ENCODE measurements around the gene C19orf25. TPM values are rescaled to one million over a fixed set of nuclear protein-coding genes. Genes with fewer than 3 reads are reported as not detected.

The C19orf25 gene
- total and polyA plus RNA-seq, 10 of the 15 experiments (the other 5 are each of a cell fraction or from before 2014, with no cell fraction given): 1.2 to 67.0 (median 25.6) TPM

DNA sequence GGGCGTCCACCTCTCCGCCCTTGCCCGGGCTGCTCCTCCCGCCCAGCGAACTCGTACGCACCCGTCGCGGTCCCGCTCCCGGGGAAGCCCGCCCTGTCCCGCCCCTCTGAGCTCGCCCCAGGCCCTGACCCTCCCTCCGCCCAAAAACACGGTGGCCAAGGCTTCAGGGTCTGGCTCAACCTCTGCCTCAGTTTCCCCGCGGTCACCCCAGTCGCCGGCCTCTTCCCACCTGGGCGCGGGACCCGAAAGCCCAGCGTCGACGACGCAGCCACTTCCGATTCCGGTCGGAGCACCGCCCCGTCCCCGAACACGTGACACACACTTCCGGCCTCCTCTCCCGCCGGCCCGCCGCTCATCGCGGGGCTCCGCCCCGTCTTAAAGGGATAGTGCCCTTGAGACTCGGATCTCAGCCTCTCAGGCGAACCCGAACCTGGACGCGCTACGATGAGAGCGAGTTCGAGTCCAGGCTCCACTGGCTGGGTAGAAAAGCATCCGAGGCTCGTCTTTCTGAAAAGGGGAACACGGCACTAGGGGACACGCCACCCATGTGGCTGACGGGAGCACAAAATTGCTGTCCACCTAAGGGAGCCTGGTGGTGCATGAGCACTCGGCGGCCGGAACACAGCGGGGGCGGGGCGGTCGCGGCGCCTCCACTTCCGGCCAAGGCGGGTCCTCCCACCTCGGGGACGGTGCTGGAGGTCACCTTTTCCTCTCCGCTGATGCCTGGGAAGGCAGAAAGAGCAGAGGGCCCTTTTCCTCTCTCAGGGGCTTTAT lies at the start of gene C19orf25 (continued):
- TF ChIP-seq SRF (IDR thresholded peaks at IDR 0.05; ENCODE audit: low read depth in 2 of 2, low read length in 2 of 2): no peak
- TF ChIP-seq KLF5 (IDR thresholded peaks at IDR 0.05; ENCODE audit: partially characterized antibody): peak; percentile 86
- peak in 1 of 2 experiments; percentile 88; a peak in 3 of 4 replicates for TF ChIP-seq BHLHE40 (IDR thresholded peaks at IDR 0.05; ENCODE audit: borderline replicate concordance in 1 of 2, low read depth in 2 of 2, low read length in 1 of 2)
- no peak for TF ChIP-seq STAT3 (IDR thresholded peaks at IDR 0.05; ENCODE audit: low read depth, low read length)
- peak; percentile 32; the same call in 1 of the 2 replicates for TF ChIP-seq NR2F1 (conservative IDR thresholded peaks at IDR 0.05)
- TF ChIP-seq ZNF274 (IDR thresholded peaks at IDR 0.05; ENCODE audit: insufficient read depth, insufficient read length): no peak
- TF ChIP-seq, protein P1, sequence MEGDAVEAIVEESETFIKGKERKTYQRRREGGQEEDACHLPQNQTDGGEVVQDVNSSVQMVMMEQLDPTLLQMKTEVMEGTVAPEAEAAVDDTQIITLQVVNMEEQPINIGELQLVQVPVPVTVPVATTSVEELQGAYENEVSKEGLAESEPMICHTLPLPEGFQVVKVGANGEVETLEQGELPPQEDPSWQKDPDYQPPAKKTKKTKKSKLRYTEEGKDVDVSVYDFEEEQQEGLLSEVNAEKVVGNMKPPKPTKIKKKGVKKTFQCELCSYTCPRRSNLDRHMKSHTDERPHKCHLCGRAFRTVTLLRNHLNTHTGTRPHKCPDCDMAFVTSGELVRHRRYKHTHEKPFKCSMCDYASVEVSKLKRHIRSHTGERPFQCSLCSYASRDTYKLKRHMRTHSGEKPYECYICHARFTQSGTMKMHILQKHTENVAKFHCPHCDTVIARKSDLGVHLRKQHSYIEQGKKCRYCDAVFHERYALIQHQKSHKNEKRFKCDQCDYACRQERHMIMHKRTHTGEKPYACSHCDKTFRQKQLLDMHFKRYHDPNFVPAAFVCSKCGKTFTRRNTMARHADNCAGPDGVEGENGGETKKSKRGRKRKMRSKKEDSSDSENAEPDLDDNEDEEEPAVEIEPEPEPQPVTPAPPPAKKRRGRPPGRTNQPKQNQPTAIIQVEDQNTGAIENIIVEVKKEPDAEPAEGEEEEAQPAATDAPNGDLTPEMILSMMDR (IDR thresholded peaks at IDR 0.05 in 2 of 3, conservative IDR thresholded peaks at IDR 0.05 in 1 of 3; ENCODE audit: control insufficient read depth in 2 of 3, extremely low read depth in 1 of 3, insufficient read depth in 1 of 3, low read depth in 3 of 3, low read length in 3 of 3): no peak
- TF ChIP-seq ETV6 (conservative IDR thresholded peaks at IDR 0.05 in 1 of 2, IDR thresholded peaks at IDR 0.05 in 1 of 2; ENCODE audit: borderline replicate concordance in 1 of 2, low read depth in 1 of 2): peak in 1 of 2 experiments; percentile 56; a peak in 1 of 4 replicates
- TF ChIP-seq, protein P2, sequence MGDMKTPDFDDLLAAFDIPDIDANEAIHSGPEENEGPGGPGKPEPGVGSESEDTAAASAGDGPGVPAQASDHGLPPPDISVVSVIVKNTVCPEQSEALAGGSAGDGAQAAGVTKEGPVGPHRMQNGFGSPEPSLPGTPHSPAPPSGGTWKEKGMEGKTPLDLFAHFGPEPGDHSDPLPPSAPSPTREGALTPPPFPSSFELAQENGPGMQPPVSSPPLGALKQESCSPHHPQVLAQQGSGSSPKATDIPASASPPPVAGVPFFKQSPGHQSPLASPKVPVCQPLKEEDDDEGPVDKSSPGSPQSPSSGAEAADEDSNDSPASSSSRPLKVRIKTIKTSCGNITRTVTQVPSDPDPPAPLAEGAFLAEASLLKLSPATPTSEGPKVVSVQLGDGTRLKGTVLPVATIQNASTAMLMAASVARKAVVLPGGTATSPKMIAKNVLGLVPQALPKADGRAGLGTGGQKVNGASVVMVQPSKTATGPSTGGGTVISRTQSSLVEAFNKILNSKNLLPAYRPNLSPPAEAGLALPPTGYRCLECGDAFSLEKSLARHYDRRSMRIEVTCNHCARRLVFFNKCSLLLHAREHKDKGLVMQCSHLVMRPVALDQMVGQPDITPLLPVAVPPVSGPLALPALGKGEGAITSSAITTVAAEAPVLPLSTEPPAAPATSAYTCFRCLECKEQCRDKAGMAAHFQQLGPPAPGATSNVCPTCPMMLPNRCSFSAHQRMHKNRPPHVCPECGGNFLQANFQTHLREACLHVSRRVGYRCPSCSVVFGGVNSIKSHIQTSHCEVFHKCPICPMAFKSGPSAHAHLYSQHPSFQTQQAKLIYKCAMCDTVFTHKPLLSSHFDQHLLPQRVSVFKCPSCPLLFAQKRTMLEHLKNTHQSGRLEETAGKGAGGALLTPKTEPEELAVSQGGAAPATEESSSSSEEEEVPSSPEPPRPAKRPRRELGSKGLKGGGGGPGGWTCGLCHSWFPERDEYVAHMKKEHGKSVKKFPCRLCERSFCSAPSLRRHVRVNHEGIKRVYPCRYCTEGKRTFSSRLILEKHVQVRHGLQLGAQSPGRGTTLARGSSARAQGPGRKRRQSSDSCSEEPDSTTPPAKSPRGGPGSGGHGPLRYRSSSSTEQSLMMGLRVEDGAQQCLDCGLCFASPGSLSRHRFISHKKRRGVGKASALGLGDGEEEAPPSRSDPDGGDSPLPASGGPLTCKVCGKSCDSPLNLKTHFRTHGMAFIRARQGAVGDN (IDR thresholded peaks at IDR 0.05): peak; percentile 41
- TF ChIP-seq DPF2 (IDR thresholded peaks at IDR 0.05): peak; percentile 84
- TF ChIP-seq RELA (IDR thresholded peaks at IDR 0.05; ENCODE audit: borderline replicate concordance, partially characterized antibody): peak; percentile 81
- TF ChIP-seq, protein P3, sequence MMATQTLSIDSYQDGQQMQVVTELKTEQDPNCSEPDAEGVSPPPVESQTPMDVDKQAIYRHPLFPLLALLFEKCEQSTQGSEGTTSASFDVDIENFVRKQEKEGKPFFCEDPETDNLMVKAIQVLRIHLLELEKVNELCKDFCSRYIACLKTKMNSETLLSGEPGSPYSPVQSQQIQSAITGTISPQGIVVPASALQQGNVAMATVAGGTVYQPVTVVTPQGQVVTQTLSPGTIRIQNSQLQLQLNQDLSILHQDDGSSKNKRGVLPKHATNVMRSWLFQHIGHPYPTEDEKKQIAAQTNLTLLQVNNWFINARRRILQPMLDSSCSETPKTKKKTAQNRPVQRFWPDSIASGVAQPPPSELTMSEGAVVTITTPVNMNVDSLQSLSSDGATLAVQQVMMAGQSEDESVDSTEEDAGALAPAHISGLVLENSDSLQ (IDR thresholded peaks at IDR 0.05): peak; percentile 98
- peak; percentile 88 for TF ChIP-seq GABPA (IDR thresholded peaks at IDR 0.05; ENCODE audit: low read depth)
- peak; percentile 70; the same call in 1 of the 2 replicates for TF ChIP-seq CREM (IDR thresholded peaks at IDR 0.05; ENCODE audit: low read depth)
- no peak for TF ChIP-seq WRNIP1 (IDR thresholded peaks at IDR 0.05; ENCODE audit: borderline replicate concordance, low read depth, low read length)
- TF ChIP-seq, protein P4, sequence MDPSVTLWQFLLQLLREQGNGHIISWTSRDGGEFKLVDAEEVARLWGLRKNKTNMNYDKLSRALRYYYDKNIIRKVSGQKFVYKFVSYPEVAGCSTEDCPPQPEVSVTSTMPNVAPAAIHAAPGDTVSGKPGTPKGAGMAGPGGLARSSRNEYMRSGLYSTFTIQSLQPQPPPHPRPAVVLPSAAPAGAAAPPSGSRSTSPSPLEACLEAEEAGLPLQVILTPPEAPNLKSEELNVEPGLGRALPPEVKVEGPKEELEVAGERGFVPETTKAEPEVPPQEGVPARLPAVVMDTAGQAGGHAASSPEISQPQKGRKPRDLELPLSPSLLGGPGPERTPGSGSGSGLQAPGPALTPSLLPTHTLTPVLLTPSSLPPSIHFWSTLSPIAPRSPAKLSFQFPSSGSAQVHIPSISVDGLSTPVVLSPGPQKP (IDR thresholded peaks at IDR 0.05; ENCODE audit: low read depth, low read length): peak; percentile 67
- TF ChIP-seq POLR2AphosphoS5 (IDR thresholded peaks at IDR 0.05; ENCODE audit: low read length): peak; percentile 85
- TF ChIP-seq HDGF (IDR thresholded peaks at IDR 0.05): 0 out of 2 replicates have a peak, but pooled peaks have one; percentile 60
- TF ChIP-seq EP300 (IDR thresholded peaks at IDR 0.05; ENCODE audit: borderline replicate concordance in 1 of 2, control insufficient read depth in 1 of 2, low read depth in 2 of 2, low read length in 2 of 2): no peak

All from GM12878 (cell line).